Embryonic facial prominence (tissue), 1 donor: Measurements from ENCODE around the gene PDE7B.
A peak's percentile ranks its signal among the peaks of the same experiment; 100 is the strongest.
"Not testable (repeated sequence)": the region's sequence is repeated elsewhere in the genome, so short reads cannot be mapped to it uniquely, and the experiment has no call there.

Experiments
- DNase-seq: peaks from one replicate; pipeline ENCODE4 v3.0.0-alpha.2; 2016; ENCODE audit errors: extremely low spot score

PDE7B gene

DNA sequence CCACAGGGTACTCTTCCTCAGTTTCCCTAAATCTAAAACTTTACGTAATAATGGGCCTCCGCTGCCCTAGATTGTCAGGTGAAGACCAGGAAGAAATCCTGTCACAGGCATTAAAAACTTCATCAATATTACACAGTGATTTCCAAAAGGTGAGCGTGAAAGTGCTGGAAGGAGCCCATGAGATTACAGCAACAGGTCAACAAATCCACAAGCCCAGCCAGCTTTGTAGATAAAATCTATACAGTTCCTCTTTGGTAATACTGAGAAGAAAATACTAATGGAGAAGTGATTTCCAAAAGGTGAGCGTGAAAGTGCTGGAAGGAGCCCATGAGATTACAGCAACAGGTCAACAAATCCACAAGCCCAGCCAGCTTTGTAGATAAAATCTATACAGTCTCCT lies 254.3 kb downstream of the PDE7B start:
- DNase-seq, result not testable (repeated sequence)

DNA sequence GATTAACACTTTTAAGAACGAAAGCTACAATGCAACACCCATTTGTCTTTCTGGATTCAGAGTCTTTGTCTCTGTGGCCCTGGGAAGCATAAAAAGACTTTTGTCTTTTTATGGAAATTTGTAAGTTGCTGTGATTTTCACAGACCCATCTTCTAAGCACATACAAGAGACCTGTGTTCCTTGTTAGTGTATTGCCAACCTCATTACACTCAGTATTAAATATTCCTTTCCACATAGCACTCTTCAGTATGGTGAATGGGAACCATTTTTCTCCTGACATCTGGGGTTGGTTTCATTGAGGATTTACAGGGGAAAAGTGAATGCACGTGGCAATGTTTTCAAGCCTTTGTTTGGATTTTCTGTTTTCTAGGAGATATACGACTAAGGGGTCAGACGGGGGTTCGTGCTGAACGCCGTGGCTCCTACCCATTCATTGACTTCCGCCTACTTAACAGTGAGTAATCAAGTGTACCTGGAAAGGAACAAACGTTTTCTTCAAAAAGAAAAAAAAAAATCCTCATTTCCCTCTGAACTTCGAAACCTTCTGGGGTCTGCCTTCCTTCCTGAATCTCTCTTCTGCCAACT lies 257.0 kb downstream of the PDE7B start:
- DNase-seq, result no peak

DNA sequence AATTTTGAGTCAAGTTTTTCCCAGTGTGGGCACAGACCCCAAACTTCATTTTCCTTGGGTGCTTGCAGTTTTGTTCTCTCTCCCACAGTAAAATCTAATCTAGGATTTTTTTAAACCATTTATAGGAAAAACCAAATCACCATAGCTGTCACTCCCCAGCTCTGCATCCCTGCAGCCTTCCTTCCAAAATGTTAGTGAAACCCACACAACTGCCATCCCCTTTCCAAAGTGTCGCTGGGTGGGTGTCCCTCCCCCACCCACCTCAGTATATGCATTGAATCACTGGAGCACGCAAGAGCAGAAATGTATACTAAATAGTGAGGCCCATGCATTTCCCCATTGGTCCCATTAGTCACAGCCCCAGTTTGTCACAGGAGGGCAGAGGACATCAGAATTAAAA lies 260.3 kb downstream of the PDE7B start:
- no peak for DNase-seq

DNA sequence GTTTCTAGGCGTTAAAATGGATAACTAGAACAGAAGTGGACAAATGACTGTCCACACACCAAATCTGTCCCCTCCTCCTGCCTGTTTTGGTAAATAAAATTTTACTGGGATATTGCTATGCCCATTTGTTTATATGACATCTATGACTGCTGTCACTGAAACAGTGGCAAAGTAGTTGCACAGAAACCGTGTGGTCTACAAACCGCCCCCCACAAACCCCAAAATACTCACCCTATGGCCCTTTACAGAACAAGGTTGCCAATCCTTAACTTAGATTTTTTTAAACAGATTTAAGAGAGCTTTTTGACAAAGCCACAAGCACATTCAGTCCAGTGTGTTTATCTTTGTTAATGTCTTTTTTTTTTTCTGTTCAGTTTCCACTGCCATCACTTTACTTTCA lies 260.8 kb downstream of the PDE7B start:
- DNase-seq, result no peak

DNA sequence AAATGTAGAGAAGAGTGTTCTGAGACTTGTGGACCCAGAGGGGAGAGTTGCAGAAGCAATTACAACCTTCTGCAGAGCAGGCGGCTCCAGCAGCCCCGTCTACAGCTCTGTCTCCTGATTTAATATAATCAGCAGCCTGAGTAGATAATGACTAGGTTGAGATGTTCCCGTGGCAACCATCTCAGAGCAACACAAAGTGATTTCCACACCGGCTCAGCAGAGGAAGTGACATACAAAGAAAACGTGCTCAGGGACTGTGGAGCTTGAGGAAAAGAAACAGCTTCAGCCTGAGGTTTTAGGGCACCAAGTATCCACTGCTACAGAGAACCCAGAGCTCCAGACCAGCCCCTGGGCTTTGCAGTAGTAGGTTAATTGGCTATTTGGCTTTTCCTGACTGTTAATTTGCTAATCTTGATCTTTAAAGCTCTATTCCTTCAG lies 262.3 kb downstream of the PDE7B start:
- peak; percentile 80 for DNase-seq

DNA sequence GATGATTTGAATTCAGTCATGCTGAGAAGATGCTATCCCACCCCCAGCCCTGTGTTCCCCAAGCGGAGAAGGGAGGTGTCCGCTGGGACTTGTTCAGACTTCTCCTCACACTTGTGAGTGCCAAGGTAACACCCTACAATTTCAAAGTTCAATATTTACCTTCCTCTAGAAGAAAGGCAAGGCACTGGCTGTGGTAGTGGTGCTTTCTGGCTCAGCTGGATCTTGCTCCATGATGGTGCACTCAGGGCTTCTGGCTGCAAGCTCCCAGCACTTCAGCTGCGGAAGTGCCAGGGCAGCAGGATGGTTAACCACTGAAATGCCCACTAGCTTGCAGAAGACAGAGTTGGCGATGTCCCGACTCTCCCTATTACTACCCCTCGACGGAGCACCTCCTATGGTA lies 263.2 kb downstream of the PDE7B start:
- no peak for DNase-seq

DNA sequence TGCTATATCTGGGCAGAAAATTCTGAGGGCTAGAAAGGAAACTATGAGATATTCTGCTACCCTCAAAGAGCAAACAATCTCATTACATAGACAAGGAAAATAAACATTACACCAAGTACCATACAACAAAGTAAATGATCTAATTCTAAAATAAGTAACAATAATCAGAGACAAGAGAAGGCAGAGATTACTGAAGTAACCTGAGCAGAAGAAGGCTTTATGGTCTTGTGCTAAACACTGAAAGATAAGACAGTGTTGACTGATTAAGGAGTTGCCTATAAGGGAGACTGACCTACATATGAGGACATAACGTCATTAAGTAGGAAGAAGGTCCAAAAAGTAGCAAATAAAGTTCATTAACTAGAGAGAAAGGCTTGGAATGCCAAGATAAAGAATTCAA lies 264.4 kb downstream of the PDE7B start:
- no peak for DNase-seq

DNA sequence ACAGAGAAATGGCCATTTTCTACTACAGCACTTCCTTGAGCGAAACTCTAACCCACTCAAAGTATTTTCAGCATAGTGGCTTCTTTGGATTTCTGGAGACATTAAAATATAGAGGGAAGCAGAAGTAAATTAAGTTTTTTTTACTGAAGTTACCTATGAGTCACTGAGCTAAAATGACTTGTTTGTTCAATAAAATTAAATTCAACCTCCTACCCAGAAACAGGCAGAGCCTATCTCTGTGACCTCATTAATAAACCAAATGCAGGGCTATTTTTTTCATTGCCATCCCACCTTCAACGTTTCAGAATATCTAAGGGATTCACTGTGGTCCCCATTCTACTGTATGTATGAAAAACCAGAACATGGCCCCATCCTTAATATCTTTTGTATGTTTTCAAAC lies 265.6 kb downstream of the PDE7B start:
- no peak for DNase-seq

DNA sequence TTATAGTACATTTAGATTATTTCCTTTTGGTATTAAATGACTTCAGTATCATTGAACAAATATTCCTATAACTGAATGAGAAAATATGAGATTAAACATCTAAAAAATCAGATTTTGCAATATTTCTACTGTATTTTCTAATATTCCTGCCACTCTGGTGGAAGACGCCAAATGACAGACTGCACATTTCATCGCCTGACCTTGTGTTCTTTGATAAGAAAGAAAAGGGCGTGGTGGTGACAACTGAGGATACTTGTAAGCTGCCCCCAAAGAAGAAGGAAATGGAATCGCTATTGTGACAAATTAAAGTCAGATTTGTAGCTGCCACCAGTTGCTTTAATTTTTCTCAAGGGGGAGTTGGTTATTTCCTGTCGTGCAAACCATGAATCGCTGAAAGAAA lies 267.3 kb downstream of the PDE7B start:
- no peak for DNase-seq

DNA sequence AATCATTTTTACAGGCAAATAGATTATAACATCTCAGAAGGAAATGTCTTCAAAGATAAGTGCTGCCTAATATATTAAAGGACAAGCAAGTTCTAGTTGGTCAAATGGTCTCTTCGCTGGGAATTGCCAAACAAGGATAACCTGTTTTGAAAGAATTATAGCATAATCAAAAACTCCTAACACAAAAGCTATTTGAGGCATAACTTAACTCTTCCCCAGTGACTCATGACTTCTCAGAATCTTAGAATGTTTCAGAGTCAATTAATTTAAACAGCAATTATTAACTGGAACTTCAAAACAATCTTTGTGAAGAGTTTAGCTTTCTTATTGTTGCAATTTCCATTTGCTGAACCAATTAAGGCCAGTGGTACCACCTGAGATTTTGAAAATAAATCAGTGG lies 272.0 kb downstream of the PDE7B start:
- no peak for DNase-seq

DNA sequence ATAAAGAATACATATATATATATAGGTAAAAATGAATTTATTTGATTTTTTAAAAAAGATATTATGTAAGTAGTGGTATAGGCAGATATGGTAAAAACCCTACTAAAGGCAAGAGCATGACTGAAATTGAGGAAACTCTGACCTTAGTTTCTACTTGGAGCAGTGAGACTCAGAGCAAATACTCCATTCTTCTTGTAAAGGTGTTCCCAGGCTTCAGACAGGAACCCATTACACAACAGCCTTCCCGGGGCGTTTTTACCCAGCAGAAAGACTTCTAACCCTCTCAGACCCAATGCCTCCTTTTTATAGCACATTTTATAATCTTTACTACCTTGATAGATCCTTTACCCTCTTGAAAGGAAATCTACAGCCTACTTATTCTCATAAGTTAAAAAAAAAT lies 274.1 kb downstream of the PDE7B start:
- DNase-seq, result no peak

DNA sequence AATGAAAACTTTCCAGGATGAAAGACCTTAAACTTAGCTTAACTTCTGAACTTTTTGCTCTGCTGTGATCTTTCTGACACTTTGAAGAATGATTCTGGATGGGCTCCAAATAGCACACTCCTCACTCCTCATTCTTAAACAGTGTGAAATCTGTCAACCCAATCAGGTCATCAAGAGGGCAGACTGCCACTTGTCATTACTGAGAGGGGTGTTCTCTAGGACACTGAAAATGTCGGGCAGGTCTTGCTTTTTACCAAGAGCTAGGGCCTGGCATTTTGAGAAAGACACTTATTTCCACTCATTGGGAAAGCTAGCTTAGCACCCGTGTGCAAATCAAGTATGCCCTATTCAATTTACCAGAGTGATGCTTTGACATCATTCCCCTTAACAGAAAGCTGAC lies 276.4 kb downstream of the PDE7B start:
- DNase-seq, result no peak

DNA sequence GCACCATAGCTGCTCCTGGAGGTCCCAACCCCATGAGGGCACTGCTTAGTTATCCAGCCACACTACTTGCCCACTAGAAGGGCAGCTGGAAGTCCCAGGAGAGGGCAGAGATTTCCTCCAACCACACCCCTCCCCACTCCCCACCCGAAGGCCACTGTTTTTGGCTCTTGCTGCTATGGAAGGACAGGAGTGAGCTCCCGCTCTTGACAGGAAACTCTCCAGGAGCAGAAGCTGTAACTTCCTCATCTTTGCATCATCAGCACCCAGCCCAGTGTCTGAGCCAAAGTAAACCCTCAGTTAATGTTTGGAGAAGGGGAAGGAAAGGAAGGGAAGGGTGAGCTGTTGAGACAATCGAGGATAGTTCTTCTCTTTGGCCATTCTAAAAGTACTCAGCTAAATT lies 277.9 kb downstream of the PDE7B start:
- no peak for DNase-seq

DNA sequence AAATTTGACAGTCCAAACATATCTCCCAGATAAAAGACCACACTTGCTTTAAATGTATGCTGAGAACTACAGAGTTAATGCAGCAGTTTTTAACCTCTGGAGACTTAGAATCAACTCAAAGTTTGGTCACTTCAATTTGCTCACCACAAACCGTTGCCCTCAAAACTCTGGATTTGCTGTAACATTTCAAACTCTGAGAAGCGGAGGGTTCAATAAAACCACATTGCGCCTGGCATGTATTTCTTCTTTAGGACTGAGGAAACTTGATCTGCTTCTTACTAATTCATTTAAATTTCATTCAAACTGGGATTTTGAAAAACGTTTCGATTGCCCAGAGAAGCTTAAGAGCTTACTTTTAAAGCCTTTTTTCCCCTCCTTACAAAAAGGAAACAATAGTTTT lies 282.8 kb downstream of the PDE7B start:
- DNase-seq, result peak; percentile 58

DNA sequence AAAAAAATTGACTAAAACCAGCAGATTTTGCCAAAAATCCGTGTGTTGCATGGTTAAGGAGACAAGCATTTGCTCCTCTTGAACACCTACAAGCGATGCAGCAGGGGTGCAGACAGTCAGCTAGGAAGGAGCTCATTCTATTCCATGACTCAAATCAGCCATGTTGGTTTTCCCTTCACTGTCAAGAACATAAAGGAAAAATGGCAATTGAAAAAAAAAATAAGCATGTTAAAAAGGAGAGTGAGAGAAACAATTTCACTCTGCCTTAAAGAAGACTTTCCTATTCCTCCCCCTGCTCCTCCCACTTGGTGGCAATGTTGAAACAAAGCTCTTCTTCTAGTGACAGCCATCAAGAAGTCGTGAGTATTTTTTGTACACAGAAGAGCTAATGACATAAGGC lies 283.2 kb downstream of the PDE7B start:
- DNase-seq, result no peak

DNA sequence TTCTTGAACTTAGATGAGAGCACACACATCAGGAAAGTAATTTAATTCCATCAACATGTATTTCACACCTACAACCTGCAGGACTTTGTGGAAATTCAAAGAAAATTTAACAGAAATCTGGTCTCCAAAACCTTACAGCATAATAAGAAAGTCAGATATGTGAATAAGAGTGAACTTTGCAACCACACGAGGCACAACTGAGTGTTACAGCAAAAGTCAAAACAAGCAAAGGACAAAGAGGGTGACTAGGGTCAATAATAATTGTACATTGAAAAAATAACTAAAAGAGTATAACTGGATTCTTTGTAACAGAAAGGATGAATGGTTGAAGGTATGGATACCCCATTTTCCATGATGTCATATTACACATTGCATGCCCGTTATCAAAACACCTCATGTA lies 284.8 kb downstream of the PDE7B start:
- DNase-seq, result no peak

DNA sequence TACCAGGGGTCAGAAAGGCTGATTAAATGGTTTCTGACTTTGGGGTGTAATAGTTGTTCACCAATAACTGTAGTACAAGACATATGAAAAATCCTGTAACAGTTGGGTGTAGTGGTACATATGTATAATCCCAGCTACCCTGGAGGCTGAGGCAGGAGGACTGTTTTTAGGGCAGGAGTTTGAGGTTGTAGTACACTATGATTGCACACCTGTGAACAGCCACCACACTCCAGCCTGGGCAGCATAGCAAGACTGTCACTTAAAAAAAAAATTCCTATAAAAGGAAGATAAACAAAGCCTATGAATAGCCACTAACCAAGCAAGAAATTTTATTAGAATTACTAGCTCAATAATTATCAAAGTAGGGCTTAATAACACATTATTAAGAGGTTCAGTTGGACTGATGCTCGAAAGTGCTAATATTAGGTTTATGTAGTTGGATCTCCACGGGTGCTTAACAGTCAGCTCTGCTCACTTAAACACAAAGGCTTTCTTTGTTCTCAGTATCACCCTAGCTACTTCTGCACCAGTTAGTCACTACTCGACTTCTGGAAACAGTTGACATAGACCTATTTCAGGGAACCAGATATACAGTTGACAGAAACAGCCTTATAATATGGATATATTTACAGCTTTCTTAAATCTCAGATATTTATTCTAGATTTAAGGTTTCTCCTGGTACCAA lies 285.6 kb downstream of the PDE7B start:
- DNase-seq, result no peak

DNA sequence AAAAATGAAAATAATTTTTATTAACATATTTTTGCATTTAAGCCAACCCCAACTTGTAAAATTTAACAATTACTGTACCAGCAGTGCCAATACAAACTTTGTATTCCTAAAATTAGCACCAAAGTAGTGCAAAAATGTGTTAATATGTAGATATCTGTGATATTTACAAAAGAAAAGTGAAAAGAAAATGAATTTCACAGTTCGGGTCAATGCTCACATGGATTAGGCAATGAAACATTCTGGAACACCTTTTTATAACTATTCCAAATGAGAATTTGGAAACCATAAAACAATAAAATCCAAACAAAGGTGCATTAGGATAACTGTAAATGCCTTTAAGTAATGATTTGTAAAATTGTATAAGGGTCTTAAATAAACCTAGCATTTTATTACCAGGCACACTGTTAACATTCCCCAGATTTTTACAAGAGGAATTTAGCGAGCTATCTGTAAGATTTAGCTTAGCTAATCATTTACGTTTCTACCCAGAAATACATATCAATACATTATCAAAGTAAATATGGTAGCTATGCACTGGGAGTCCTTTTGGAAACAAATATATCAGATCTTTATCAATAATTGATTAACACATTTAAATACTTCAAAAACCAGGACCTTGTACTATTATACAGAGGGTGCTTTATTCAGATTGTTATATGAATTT lies 286.4 kb downstream of the PDE7B start:
- DNase-seq, result no peak

DNA sequence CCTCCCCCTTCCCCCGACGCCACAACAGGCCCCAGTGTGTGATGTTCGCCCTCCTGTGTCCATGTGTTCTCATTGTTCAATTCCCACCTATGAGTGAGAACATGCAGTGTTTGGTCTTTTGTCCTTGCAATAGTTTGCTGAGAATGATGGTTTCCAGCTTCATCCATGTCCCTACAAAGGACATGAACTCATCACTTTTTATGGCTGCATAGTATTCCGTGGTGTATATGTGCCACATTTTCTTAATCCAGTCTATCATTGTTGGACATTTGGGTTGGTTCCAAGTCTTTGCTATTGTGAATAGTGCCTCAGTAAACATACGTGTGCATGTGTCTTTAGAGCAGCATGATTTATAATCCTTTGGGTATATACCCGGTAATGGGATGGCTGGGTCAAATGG lies 287.6 kb downstream of the PDE7B start:
- not testable (repeated sequence) for DNase-seq

DNA sequence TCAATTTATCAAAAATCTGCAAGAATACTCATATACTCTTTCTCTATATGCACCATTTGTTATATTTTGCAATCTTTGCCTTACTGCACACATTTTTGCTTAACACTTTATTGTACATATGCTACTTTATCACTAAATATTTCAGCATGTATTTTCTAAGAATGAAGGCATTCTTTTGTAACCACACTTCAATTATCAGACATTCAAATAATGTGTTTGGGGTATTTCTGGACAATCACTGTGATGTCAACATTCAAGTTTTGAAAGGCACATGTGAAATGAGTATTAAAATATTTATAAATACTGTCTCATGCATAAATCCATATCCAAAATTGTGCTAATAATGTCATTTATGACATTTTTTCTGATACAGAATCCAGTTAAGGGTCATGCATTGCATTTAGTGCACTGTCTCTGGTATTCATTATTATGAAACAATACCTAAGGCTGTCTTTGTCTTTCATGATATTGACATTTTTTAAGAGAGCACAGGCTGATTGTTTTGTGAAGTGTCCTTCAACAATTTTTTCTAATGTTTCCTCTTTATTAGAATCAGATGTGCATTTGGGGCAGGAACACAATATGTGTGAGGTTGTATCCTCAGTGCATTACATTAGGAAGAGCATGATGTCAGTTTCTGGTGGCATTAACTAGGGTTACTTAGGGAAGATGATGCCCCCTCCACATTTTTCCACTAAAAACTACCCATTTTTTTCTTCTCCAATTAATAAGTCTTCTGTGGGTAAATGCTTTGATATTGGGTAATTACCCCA lies 292.9 kb downstream of the PDE7B start:
- DNase-seq, result no peak

DNA sequence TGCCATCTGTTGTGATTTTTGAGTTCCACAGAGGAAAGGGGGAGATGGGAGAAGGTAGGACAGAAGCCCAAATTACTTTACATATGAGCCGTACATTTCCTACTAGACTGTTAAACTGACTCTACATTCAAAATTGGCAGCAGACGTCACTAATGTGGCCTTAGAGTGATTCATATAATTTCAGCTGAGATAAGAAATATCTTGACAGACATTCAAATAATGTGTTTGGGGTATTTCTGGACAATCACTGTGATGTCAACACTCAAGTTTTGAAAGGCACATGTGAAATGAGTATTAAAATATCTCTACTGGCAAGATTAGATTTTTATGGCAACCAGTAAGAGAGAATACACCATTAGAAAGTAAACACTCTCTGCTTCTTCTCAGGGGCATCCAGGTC lies 294.6 kb downstream of the PDE7B start:
- DNase-seq, result no peak

DNA sequence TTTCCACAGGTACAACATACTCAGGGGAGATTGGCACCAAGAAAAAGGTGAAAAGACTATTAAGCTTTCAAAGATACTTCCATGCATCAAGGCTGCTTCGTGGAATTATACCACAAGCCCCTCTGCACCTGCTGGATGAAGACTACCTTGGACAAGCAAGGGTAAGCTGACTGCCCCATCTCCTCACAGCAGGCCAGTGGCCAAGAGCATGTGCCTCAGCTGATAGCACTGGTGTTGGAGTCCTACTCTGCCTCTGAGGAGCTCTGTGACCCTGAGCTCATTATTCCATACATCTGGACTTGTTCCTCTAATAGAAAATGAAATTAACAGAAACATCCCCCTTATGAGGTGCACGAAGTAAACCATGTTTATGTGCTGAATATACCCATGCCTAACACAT lies 295.8 kb downstream of the PDE7B start:
- DNase-seq, result no peak

DNA sequence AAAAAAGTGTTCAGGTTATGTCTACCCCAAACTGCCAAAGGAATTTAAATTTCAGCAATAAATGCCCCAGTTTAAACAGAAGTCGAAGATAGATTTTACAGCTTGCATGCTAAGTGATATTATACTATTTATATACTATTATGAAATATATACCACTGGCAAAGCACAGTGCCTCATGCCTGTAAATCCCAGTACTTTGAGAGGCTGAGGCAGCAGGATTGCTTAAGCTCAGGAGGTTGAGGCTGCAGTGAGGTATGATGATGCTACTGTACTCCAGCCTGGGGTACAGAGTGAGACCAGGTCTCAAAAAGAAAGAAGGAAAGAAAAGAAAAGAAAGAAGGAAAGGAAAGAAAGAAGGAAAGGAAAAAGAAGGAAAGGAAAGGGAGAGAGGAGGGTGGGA lies 296.6 kb downstream of the PDE7B start:
- DNase-seq, result no peak
